ENCODE measurements around the gene TMEM94.

GRCh38 chr17:75496005-75496404 lies 39.6 kb downstream of the TMEM94 start:
- no peak for TF ChIP-seq CTCF (IDR thresholded peaks at IDR 0.05; ENCODE audit: control extremely low read depth in 1 of 3, insufficient read depth in 1 of 3, low read depth in 1 of 3, low read length in 3 of 3)
- TF ChIP-seq POLR2AphosphoS5 (IDR thresholded peaks at IDR 0.05; ENCODE audit: low read depth, low read length) = no peak
- TF ChIP-seq RFX5 (IDR thresholded peaks at IDR 0.05; ENCODE audit: borderline replicate concordance, low read depth, low read length) = no peak
- TF ChIP-seq TBP (IDR thresholded peaks at IDR 0.05; ENCODE audit: low read depth, low read length) = no peak
- TF ChIP-seq RAD21 (IDR thresholded peaks at IDR 0.05 in 1 of 2, conservative IDR thresholded peaks at IDR 0.05 in 1 of 2; ENCODE audit: low read depth in 2 of 2, low read length in 2 of 2) = no peak
- no peak for TF ChIP-seq JUN (IDR thresholded peaks at IDR 0.05; ENCODE audit: low read depth, low read length)
- no peak for TF ChIP-seq EZH2 (IDR thresholded peaks at IDR 0.05; ENCODE audit: low read depth, low read length, severe bottlenecking)
- TF ChIP-seq CEBPB (IDR thresholded peaks at IDR 0.05; ENCODE audit: low read depth, low read length) = no peak

Data from H1 (cell line).